NCI-H1436 treated with DMSO at 0.1 percent for 48 hours (cell line): ENCODE results near the gene CHM.
"Not testable (repeated sequence)": the region's sequence is repeated elsewhere in the genome, so short reads cannot be mapped to it uniquely, and the experiment has no call there.

Experiments
- DNase-seq: peaks from one replicate; lab custom pipeline; 2025; lab: John Stamatoyannopoulos, UW

The CHM gene, protein sequence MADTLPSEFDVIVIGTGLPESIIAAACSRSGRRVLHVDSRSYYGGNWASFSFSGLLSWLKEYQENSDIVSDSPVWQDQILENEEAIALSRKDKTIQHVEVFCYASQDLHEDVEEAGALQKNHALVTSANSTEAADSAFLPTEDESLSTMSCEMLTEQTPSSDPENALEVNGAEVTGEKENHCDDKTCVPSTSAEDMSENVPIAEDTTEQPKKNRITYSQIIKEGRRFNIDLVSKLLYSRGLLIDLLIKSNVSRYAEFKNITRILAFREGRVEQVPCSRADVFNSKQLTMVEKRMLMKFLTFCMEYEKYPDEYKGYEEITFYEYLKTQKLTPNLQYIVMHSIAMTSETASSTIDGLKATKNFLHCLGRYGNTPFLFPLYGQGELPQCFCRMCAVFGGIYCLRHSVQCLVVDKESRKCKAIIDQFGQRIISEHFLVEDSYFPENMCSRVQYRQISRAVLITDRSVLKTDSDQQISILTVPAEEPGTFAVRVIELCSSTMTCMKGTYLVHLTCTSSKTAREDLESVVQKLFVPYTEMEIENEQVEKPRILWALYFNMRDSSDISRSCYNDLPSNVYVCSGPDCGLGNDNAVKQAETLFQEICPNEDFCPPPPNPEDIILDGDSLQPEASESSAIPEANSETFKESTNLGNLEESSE

DNA sequence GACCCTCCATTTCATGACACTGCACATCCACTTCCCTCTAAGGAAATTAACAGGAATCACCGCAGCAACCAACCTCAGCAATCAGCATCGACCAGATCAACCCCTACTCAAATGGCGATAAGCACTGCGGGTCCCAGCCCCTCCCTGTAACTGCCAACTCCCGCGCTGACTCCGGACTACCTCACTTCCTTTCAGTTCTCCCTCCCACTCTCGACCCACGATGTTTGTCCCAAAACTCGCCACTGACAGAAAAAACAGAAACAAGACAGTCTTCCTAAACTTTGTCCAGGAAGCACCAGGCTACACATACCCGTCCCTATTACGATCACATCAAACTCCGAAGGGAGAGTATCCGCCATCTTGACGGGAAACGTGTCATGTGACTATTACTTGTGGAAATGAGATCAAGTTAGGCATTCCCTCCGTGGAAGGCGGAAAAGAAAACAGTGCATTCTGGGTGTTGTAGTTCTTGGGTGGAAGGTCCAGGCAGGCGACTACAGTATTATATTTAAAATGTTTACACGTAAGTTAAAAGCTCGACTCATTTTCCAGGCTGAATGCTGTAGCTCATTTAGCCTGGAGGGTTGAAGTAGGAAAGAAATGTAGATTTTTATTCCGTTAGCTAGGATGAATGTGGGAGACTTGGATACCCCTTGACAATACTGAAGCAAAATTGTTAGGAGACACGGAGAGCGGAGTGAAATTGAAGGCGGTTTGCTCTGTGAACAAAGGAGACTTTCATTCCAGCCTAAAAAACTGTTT is at the start of gene CHM:
CHM (minus strand) TSS at position 385 of the 762 bp plus-strand sequence; CDS start at position 359, 26 bp downstream.
- DNase-seq, result no peak

DNA sequence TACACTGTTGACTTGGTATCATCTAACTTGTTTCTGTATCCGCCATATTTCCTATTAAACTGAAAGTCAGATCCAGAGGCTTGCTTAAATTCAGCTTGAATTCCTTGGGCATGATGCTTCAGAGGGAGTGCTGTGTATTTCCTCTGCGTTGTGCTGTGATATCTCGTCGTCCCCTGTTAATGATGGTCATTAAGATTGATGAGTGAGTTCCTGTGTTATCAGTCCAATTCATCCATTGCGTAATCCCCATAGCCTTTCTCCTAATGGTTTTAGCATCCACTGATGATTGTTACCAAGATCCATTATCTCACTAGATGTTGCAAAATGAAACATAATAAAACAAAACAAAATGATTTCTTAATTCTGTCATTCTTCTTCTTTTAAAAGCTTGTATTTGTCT is 31.3 kb upstream of the CHM start:
- no peak for DNase-seq

DNA sequence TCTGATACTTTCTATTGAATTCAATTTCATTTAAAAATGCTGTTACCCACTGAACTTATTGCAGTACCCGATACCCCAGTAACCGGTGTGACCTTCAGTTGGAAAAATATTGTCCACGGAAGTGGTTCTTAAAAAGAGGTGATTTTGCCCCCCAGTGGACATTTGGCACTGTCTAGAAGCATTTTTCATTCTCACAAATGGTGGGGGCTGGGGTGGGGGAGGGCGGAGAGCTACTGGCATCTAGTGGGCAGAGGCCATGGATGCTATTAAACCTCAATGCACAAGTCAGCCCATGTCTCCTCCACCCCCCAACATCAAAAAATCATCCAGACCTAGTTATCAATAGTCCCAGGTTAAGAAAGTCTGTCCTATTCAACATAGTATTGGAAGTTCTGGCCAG is 19.6 kb upstream of the CHM start:
- no peak for DNase-seq

DNA sequence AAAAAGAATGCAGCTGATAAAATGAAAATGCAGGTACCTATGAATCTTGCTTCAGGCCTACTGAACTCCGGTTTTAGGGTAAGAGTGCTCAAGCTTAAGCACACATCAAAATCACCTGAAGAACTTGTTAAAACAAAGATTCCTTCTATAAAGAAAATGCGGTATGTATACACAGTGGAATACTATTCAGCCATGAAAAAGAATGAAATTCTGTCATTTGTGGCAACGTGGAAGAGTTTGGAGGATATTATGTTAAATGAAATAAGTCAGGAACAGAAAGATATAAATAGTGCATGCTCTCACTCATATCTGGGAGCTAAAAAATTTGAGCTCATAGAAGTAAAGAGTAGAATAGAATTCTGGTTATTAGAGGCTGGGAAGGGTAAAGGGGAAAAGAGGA is 14.0 kb upstream of the CHM start:
- DNase-seq, result no peak

DNA sequence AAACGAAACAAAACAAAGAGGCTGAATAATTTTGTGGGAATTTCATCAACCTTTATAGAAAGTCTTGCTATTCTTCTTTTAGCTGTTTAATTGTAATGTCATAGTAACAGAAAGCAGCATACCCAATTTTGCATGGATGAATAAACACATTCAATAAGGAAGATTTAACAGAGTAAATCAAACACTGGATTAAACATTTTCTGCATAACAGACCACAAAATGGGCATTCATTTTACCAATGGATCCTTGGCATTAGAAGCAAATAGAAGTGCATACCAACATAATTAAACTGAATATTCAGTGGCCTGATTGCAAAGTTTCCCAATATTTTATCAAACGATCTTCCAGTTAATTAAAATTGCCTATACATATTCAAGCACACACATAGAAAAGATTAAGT is 4.4 kb upstream of the CHM start:
- no peak for DNase-seq

DNA sequence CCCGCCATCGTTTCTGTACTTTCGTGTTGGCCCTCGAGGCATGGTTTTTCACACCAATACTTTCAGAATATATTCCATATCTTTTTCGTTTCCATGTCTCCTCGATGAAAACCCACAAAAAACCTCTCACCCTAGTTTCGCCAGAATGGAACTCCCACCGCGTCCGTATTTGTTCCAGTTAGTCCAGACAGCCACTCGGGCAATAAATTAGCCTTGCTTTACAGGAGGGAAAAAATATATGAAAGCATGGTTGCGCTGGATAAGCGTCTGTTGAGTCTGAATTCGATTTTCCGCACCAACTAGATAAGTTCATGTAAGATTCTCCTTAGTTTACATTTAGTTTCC is 550 bp upstream of the CHM start:
- no peak for DNase-seq

DNA sequence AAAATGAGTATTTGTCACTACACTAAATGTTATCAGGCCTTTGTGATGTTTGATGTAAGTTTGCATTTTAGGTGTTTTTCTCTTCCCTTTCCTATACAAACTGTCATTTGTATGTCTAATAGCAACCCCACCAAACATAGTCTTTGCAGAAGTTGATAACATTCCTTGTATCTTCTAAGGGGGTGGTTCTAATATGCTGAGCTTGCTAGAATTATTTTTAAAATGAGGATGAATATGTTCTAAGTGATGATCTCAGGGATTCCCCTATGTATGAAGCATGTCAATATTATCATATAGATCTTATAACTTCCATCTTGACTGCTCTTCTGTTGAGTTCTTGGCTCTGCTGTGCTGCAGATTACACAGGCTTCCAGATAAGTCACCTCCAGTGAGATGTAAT is 3.1 kb downstream of the CHM start:
- DNase-seq, result no peak

DNA sequence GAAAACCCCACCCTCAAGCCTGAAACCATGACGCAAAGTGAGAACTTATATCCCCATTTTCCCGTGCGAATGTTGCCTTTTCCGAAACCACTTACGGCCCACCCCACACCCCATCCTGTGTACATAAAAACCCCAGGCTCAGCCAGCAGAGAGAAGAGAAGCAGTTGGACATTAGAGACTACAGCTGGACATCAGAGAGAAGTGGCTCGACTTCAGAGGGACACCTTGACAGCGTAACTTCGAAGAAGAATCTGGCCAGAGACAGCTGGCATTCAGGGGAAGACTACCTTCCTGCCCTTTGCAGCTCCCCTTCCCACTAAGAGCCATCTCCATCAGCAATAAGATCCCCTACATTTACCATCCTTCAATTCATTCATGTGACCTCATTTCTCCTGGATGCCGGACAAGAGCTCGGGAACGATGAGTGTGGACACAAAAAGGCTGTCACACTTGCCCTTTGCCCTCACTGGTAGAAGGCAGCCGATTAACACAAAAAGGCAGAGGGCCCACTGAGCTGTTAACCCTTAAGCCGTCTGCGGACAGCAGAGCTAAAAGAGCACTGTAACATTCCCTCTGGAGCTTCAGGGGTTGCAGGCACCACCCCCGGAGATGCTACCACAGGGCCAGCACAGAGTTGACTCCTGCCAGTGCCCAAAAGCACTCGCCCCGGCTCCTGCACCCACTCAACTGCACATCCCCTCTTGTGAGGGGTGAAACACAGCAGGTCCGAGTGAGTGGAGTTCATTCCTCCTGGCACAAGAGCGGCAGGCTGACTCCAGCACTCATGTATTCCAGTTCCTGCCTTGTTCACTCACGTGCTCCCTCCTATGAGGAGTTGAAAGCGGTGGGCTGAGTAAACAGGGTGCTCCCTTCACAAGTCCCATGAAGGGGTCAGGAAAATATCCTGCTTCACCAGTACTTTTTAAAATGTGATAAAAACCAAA is 7.5 kb downstream of the CHM start:
- DNase-seq, result no peak

DNA sequence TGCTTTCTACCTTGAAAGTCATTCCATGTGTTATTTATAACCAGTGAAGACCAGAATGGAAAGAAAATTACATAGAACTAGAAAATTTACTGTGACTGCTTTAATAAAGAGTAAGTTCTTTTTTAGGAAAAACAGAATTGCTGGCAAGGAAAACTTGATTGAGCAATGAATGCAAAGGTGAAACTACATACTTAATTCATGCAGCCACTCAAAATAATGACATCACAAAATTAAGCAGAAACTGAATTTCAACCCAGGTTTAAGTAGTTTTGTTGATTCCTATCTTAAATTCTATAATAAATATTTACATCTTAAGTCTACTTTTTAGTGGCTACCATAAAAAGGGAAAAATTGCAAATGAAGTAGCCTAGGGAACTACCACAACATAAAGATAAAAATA is 14.0 kb downstream of the CHM start:
- DNase-seq, result no peak

DNA sequence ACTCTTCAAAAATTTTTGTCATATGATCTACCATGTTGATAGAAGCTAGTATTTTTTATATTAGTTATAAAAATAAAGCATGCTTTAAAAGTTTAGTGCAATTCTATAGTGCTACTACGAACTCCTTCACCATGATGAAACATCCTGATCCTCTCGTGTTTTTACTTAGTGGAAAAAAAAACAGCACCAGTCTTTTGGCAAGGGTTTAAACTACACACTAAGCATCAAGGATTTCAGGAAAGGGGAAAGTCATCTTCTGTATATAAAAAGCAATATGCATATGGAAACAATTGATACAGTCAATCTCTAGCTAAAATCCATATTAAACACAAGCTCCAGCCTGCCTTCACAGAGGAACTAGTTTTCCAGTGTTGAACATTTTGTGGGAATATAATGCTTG is 18.7 kb downstream of the CHM start:
- DNase-seq, result no peak

DNA sequence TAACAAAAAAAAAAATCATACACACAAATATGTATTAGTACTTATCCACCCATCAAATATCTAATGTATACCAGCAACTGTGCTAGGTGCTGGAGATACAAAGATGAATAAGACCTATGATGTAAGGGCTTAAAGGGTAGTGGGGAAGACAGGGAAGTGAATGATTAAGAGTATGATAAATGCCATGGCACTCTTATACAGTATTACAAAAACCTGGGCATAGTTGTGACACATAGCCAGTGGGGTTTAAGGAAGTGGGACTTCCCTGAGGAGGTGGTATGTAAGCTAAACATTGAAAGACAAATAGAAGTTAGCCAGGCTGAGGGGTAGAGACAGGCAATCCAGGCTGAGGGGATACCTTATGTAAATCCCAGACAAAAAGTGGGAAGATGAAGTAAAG is 23.5 kb downstream of the CHM start:
- DNase-seq, result no peak

DNA sequence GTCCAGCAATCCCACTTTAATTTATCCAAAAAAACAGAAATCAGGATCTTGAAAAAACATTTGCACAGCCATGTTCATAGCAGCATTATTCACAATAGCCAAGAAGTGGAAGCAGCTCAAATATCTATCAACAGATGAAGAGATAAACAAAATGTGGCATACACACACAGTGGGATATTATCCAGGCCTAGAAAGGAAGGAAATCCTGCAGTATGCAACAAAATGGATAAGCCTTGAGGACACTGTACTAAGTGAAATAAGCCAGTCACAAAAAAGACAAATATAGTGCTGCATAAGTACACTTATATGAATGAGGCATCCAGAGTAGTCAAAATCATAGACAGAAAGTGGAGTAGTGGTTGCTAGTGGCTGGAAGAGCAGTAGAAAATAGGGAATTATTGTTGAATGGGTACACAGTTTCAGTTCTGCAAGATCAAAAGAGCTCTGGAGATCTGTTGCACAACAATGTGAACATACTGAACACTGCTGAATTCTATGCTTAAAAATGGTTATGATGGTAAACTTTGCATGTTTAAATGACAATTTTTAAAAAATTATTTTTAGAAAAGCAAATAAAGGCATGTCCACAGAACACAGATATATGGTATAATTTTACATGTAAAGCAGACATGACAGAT is 25.6 kb downstream of the CHM start:
- no peak for DNase-seq

DNA sequence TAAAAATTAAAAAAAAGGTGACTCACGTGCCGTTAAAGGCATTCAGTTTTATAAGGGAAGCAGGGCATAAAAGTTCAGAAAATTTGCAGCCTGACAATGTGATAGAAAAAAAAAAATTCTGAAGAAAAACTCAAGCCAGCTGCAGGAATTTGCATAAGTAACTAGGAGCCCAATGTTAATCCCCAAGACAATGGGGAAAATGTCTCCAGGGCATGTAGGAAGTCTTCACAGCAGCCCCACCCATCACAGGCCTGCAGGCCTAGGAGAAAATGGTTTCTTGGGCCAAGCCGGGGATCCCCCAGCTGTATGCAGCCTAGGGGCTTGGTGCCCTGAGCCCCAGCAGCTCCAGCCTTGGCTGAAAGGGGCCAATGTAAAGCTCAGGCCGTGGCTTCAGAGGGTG is 31.2 kb downstream of the CHM start:
- DNase-seq, result no peak

DNA sequence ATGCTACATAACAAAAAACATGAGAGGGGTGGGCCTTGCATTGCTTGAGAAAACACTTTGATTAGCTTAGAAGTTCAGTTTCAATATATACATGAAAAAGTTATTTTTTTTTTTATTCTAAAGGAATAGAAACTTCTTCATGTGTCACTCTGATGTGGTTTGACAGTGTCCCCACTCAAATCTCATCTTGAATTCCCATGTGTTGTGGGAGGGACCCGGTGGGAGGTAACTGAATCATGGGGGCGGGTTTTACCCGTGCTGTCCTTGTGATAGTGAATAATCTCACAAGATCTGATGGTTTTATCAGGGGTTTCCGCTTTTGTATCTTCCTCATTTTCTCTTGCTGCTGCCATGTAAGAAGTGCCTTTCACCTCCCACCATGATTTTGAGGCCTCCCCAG is 32.4 kb downstream of the CHM start:
- DNase-seq, result not testable (repeated sequence)

DNA sequence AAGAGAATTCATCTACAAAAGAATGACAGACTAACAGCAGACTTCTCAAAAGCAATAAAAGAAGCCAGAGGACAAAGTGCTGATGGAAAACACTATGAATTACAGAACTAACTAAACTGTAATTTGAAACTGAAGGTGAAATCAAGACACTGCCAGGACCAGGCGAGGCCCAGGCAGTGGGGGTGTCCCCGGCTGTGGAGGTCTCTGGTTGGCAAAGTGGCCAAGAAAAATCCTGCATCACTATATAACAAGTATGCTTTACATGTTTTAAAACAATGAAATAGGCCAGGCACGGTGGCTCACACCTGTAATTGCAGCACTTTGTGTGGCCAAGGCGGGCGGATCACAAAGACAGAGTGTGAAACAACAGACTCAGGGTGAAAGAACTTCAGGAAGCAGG is 32.9 kb downstream of the CHM start:
- DNase-seq, result no peak

DNA sequence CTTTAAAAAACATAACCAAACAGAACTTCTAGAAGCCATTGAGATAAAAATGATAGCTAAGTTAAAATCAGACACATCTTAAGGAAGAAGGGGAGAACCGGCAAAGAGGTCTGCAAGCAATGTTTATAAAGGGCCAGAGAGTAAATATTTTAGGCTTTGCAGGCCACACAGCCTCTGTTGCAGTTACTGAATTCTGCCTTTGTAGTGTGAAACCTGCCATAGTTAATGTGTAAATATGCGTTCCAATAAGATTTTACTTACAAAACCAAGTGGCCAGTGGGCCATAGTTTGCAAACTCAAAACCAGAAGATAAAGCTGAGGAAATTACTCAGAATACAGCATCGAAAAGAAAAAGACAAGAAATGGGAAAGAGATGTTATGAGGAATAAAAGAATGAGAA is 33.6 kb downstream of the CHM start:
- no peak for DNase-seq

DNA sequence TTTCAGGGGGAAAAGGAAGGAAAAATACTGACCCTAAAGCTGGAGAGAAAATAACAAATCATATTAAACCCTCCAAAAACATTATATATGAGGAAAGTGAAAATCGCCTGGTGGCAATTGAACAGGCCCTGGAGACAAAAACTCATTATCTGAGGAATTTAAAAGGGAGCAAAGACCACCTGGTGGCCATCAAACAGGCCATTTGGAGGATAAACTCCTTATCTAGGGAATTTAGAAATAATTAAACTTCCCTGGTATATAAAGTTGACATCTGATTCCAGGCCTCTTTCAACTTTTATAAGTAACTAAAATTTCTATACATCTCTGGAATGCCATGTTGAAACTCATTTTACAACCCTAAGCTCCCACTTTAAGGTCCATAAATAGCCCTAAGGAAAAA is 35.2 kb downstream of the CHM start:
- no peak for DNase-seq

DNA sequence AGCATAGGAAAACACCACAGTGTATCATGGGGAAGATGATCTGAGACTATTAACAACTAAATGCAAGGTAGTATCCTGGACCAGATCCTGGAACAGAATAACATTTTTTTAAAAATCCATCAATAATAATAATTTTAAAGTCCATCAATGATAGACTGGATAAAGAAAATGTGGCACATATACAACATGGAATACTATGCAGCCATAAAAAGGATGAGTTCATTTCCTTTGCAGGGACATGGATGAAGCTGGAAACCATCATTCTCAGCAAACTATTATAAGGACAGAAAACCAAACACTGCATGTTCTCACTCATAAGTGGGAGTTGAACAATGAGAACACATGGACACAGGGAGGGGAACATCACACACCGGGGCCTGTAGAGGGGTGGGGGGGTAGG is 37.6 kb downstream of the CHM start:
- DNase-seq, result not testable (repeated sequence)

DNA sequence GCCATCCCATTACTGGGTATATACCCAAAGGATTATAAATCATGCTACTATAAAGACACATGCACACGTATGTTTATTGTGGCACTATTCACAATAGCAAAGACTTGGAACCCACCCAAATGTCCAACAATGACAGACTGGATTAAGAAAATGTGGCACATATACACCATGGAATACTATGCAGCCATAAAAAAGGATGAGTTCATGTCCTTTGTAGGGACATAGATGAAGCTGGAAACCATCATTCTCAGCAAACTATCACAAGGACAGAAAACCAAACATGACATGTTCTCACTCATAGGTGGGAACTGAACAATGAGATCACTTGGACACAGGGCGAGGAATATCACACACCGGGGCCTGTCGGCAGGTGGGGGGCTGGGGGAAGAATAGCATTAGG is 39.5 kb downstream of the CHM start:
- not testable (repeated sequence) for DNase-seq

DNA sequence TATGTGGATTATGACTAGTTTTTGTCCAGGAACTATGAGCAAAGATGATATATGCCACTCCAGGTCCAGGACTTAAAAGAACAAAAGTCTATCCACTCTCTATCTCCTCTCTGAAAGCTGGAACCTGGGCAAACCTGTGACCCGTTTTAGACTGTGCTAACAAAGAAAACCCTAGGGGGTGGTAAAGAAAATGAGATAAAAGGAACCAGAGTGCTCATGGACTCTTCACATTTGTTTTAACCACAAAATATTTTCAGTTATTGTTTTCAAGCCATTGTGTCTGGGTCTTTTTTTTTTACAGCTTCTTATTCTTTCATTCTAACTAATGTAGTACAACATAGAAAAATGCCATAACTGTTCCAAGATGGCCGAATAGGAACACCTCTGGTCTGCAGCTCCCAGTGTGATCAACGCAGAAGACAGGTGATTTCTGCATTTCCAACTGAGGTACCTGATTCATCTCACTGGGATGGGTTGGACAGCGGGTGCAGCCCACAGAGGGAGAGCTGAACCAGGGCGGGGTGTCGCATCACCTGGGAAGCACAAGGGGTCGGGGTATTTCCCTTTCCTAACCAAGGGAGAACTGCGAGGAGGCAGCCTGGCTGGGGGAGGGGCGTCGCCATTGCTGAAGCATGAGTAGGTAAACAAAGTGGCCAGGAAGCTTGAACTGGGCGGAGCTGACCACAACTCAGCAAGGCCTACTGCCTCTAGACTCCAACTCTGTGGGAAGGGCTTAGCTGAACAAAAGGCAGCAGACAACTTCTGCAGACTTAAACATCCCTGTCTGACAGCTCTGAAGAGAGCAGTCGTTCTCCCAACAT is 45.1 kb downstream of the CHM start:
- no peak for DNase-seq

DNA sequence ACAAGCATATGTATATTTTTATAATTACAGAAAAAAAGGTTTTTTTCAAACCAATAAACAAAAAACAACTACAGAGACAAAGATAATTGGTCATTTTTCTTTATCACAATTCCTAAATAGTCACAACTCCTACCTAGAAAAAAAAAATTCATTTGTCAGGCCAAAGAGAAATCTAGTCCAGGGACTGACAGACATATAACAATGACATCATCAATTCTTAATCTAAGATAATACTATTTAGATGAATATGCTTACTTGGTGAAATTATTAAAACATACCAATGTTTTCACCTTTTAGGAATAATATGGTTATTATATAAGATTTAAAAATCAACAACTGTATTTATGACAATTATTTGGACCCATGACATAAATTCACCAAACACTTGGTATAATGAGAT is 48.4 kb downstream of the CHM start:
- no peak for DNase-seq
